Adrenal gland (tissue), 5 donors: Measurements from ENCODE around the gene MOK.

ENCODE experiments used
- CTCF ChIP-seq, 6 experiments: fragments of 450-650 bp in 4 of 6; fragments of 200-600 bp in 2 of 6; sonication (generic) in 1 of 6; IDR thresholded peaks; 1 replicate in 5 of 6; 2 replicates in 1 of 6; pipeline versions ENCODE4 v1.5.1 to v1.8.0; 2016 to 2021; ENCODE audit warnings: antibody characterized with exemption in 6 of 6, mild to moderate bottlenecking in 2 of 6, moderate library complexity in 1 of 6
- POLR2A ChIP-seq, 2 donors: fragments of 450-650 bp; IDR thresholded peaks; one replicate each; pipeline ENCODE4 v1.6.1; 2017; ENCODE audit warnings: antibody characterized with exemption in 2 of 2, mild to moderate bottlenecking in 2 of 2, moderate library complexity in 1 of 2
- donor health status: DM: no; HTN: no; CAD: no.

GRCh38 chr14:102264775-102265174, 40.2 kb downstream of the MOK start:
- no peak for TF ChIP-seq CTCF (IDR thresholded peaks at IDR 0.05)
- no peak for TF ChIP-seq POLR2A (IDR thresholded peaks at IDR 0.05)
